DMS 273 (cell line): ENCODE results near the gene TSPAN9.
A peak's percentile ranks its signal among the peaks of the same experiment; 100 is the strongest.

Source experiments
- DNase-seq: peaks from one replicate; lab custom pipeline; 2025; ENCODE audit not compliant: unreplicated experiment; lab: John Stamatoyannopoulos, UW

The TSPAN9 gene

GRCh38 chr12:3308063-3308462 lies 230.9 kb downstream of the TSPAN9 start:
- DNase-seq, result no peak

DNA sequence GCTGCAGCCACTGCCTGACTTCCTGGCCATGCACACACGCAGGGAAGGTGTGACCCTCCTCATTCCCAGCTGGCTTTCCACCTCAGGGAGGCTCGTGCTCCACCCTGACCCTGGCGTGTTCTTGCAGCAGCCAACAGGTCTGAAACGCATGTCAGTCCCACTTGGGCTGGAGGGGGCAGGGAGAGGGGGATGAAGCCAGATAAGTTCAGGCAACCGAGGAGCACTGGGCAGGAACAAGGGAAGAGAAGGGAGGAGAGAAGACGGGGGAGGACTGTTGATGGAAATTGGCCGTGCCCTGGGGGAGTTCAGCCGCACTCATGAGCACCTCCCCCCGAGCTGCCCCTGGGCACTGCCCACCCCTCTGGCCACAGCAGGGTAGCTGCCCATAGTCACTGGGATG lies 231.4 kb downstream of the TSPAN9 start:
- DNase-seq, result no peak

GRCh38 chr12:3309805-3310204 lies 232.6 kb downstream of the TSPAN9 start:
- DNase-seq, result no peak

DNA sequence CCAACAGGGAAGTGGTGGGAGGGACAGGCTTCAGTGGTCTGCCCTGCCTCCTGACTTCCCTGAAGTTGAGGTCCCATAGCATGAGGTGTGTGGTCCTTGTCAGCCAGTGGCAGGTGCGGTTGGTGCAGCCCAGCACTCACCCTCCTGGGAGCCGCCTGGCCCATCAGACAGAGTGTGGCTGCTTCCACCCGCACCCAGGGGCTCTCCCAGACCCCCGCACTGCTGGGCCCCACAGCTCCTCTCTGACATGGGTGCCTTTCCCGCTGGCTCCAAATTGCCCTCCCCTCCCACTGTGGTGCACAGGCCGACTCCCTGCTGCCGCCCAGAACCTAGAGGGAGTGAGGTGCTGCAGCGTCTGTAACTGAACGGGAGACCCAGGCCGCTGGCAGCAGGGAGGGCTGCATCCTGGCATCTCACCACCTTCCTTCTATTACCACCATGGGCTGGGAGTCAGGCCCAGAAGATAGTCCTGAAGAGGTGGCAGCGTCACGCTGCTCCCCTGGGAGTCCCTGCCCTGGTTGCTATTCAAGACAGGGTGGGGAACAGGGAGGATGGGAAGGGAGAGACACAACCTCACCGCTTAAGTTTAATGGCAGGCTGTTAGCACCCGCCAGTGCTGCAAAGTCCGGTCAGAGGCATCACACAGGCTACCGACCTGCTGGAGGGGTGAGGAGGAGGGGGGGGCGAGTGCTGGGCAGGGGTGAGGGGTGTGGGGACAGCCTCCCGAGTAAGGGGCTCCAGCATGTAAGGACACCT lies 233.3 kb downstream of the TSPAN9 start:
- no peak for DNase-seq

GRCh38 chr12:3311027-3311402 lies 233.8 kb downstream of the TSPAN9 start:
- no peak for DNase-seq

GRCh38 chr12:3311491-3312103 lies 234.4 kb downstream of the TSPAN9 start:
- no peak for DNase-seq

GRCh38 chr12:3313066-3313465 lies 235.9 kb downstream of the TSPAN9 start:
- no peak for DNase-seq

DNA sequence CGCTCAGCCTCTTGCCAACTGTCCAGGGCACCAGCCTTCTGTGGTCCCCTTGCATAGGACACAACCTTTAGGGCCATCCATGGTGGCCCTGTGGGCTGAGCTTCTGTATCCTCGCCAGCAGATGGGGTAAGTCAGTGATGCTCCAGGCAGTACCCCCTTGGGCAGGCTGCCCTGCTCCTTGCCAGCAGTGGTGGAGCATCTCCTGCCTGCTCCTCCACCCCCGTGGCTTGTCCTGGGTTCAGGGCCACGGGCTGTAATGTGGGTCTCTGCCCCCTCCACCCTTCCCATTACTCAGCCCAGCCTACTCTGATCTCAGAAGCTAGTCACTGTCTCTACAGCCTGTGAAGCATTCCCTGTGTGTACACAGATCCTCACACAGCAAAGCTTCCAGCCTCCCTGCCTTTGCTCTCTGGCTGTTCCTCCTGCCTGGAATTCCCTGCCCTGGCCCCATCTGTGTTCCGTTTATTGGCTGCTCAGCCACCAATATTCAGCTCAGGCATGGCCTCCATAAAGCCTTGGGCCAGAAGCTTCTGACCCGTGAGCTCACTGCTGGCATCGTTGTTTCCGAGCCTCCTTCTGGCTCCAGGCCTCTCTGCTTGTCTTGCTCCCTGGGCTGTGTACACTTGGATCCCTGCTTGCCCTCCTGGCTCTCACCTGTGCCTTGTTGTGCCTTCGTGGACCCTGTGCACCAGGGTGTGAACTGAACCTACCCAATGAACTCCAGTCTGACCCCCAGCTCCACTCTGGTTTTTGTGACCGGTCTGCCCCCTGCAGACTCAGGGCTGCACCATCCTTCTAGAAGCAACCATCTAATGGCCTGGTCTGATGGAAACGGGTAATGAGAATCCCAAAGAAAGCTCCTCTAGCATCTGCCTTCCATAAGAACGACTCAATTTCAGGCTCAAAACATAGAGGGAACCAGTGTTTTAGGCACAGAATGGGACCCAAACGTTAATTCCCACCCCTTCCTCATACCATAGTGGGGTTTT lies 236.8 kb downstream of the TSPAN9 start:
- peak; percentile 65 for DNase-seq

DNA sequence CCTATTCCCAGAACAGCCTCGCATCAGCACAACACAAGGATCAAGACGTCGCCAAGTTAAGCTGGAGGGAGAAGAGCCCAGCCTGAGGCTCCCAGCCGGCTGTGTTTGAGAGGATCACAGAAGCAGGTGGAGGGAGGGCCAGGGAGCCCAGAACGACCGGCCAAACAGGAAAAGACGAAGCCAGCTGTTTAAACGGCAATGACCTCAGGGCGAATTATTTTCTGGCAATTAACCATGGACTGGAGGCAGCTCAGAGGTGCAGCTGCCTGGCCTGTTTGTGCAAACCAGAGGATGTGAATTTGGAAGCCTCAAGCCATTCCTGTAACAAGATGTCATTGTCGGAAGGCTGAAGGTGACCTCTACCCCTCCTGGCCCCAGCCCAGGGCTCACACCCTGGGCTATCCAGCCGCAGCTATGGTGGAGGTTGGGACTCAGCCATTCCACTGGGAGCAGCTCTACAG lies 238.1 kb downstream of the TSPAN9 start:
- peak; percentile 53 for DNase-seq

DNA sequence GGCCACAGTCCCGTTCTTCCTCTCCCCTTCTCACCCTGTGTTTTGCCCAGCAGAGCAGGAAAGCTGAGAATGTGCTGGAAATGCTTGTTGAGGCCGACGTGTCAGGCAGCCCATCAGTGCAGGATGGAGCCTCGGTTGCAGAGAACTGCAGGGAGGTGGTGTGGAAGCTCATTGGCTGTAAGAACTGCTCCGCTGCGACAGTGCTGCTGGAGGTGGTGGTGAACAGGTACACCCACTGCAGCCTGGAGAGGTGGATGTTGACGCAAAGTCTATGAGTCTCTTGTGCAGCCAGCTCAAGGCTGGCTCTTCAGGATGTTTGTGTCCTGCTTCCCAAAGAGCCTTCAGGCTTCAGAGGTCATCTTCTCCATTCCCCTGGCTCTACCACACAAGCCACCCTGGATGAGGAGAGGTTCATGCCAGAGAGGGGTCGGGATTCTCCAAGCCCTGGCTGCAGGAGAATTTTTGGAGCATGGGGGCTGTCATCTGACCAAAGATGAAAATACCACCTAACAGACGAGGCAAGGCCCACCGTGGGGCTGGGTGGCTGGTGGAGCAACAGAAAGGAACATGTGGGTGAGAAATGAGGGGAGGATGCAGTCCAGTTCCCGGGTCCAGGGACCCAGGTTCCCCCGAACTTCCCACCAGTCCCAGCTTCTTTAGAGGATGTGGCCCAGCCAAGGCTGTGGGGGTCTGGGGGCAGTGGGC lies 239.7 kb downstream of the TSPAN9 start:
- DNase-seq, result no peak

DNA sequence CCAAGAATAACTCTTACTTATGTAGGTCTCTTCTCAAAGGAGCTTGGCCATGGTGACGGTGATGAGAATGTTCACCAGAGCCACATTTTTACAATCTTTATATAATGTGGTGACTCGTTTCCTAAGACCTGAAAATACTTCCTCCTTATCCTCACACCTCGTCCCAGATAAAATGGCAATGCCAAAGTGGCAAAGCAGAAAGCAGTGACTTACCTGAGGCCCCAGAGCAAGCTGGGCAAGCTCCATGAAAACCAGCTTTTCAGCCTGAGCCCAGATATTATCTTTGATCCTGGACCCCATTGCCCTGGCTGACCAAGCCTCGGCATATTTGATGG lies 240.3 kb downstream of the TSPAN9 start:
- DNase-seq, result no peak

GRCh38 chr12:3317841-3318501 lies 240.8 kb downstream of the TSPAN9 start:
- DNase-seq, result no peak

DNA sequence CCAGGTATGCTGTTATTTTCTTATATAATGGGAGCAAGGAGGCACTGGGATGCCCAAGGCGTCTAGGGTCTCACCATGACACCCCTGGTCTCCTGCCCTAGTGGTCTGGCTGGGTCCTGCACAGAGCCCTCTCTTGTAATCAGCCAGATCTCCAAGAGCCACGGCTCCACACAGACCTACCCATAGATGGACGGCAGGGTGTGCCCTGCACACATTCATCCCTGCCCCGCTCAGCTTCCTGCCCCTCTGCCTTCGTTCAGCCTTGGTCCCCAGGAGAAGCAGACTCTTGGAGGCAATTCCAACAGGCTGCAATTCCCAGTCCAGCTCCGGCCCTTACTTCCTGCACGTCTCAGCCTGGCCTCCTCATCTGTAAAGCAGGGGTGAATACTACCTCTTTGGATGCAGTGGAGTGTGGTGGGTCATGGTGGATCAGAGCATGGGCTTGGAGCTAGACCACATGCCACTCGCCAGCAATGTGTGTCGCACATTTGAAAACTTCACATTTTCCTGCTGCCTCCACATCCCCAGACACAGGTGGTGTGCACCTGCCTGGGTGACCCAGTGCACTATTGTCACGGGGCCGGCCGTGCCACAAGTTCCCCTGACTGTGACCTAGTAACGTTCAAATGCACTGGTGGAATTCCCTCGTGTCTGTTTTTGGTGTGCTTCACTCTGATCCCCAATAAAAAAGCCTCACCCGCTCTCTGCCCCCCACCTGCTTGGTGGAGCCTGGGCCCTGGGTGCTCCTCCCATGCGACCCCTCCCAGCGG lies 242.7 kb downstream of the TSPAN9 start:
- DNase-seq, result no peak

DNA sequence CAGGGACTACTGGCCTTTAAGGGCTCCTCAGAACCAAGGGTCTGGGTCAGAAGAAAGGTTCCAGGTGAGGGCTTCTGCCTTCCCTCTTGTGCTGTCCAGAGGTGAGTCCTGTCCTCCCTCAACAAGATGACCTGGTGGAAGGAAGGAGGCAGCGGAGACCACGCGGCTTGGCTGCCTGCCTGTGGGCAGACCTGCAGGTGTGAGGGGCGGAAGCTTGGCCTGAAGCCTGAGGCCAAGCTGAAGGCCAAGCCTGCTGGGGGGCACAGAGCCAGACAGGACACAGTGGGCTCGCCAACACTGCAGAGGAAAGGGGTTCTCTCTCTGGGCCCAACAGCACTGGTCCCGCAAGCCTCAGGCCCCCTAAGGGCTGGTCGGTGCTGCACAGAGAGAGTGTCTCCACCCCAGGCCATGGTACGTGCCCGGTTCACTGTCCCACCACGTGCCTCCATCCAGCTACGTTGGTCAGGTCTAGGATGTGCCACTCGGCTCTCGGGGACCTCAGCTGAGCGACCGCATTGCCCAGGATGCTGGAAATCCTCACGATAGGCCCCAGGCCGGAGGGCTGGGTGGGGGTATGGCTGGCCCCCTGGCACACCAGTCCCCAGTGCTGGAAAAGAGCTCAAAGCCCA lies 243.8 kb downstream of the TSPAN9 start:
- DNase-seq, result no peak

DNA sequence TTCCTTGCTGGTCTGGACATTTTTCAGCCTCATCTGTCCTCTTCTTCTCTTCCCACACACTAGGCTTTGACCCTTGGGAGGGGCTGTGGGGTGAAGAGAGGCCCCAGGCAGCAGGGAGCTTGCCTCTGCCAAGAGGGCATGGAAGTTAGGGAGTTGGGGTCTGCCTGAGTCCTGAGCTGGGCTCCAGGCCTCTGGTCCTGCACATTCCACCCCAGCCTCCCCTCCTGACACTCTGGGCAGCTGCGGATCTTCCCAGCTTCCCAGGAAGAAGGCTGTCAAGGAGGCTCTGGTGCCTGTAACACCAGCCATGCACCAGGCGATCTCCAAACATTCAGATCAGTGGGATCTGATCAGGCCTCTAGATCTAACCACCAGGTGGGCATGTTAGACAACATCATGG lies 244.7 kb downstream of the TSPAN9 start:
- DNase-seq, result no peak

GRCh38 chr12:3323002-3323685 lies 246.0 kb downstream of the TSPAN9 start:
- no peak for DNase-seq

DNA sequence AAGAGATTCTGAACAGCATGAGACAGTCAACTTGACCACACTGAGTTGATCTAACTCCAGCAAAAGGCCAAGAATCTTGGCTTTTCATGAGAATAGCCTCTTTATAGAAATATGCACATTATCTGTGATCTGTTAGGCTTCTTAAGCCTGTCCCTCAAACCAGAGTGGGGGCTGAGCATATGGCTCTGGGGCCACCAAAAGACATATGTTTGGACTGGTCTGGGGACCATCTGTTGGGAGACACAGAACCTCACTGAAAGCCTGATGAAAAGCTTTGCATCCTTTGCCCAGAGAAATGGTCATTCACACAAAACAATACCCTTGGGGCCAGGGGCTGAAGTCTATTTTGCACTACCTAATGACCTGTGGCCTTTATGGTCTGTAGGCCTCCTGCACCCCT lies 248.6 kb downstream of the TSPAN9 start:
- DNase-seq, result no peak

DNA sequence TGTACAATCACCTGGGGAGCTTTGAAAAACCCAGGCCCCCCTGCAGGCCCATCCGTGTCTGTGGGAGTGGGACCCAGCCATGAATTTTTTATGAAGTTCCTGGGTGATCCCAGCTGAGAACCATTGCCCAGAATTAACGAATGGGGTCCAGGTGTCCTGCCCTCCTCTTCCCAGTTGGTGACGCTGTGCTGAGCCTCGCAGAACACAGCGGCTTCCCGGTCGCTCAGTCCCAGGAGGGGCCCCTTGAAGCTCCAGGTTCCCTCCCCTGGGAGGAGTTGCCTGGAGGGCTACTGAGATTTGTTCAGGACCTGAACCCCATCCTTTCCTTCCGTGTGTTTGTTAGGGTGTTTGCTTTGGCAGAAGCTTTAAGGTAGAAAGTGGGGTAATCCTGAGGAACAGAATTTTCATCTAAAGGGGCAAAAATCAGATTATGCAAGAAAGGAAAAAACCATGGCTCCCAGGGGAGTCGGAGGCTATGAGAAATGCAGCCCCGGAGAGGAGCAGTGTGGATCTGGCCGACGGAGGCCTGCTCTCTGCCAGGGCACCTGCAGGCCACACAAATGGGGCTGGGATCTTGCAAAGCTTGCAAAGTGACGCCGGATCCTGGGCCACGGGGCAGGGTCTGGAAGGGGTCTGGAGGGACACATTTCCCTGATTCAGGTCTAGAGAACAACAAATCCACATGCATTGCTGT lies 249.1 kb downstream of the TSPAN9 start:
- no peak for DNase-seq
